SK-N-SH treated with all-trans-retinoic acid at 6 μM for 48 hours (cell line): Measurements from ENCODE around the gene PPARG.
"Not testable (repeated sequence)": the region's sequence is repeated elsewhere in the genome, so short reads cannot be mapped to it uniquely, and the experiment has no call there.

Source experiments
- ATAC-seq: fragments of 200-7000 bp; cut with Tn5 transposase; 3 replicates; pipeline ENCODE4 v1.9.1; 2020; ENCODE audit warnings: mild to moderate bottlenecking, moderate library complexity
- BACH2 ChIP-seq: fragments of 250-450 bp; sonication (Bioruptor Pico); IDR thresholded peaks from 2 replicates; pipeline ENCODE4 v1.9.0; 2021; ENCODE audit warnings: mild to moderate bottlenecking, borderline replicate concordance
- CREB5 ChIP-seq: fragments of 250-450 bp; sonication (Bioruptor Pico); IDR thresholded peaks from 2 replicates; pipeline ENCODE4 v1.5.1; 2020; ENCODE audit warnings: low read depth, mild to moderate bottlenecking, moderate library complexity
- CSDC2 ChIP-seq: fragments of 250-450 bp; sonication (Bioruptor Pico); IDR thresholded peaks from 2 replicates; pipeline ENCODE4 v1.5.0; 2020; ENCODE audit warnings: mild to moderate bottlenecking, moderate library complexity
- CSRNP3 ChIP-seq: fragments of 250-450 bp; sonication (Bioruptor Pico); IDR thresholded peaks from 2 replicates; pipeline ENCODE4 v1.5.1; 2021; ENCODE audit warnings: mild to moderate bottlenecking, moderate library complexity
- ESRRG ChIP-seq: fragments of 250-450 bp; sonication (Bioruptor Pico); IDR thresholded peaks from 2 replicates; pipeline ENCODE4 v1.6.1; 2021; ENCODE audit warnings: mild to moderate bottlenecking
- ISL1 ChIP-seq: fragments of 250-450 bp; sonication (Bioruptor Pico); IDR thresholded peaks from 2 replicates; pipeline ENCODE4 v2.1.2; 2022; ENCODE audit warnings: mild to moderate bottlenecking, moderate library complexity
- OSR1 ChIP-seq: fragments of 250-450 bp; sonication (Bioruptor Pico); IDR thresholded peaks from 2 replicates; pipeline ENCODE4 v1.8.0; 2022; ENCODE audit warnings: moderate library complexity, mild to moderate bottlenecking, inconsistent platforms
- PPARA ChIP-seq: fragments of 250-450 bp; sonication (Bioruptor Pico); IDR thresholded peaks from 2 replicates; pipeline ENCODE4 v1.5.0; 2020; ENCODE audit warnings: mild to moderate bottlenecking, borderline replicate concordance
- RARB ChIP-seq: fragments of 250-450 bp; sonication (Bioruptor Pico); IDR thresholded peaks from 2 replicates; pipeline ENCODE4 v1.8.0; 2021; ENCODE audit warnings: mild to moderate bottlenecking, moderate library complexity
- SNAI2 ChIP-seq: fragments of 250-450 bp; sonication (Bioruptor Pico); IDR thresholded peaks from 2 replicates; pipeline ENCODE4 v1.5.0; 2020; ENCODE audit warnings: mild to moderate bottlenecking, moderate library complexity
- TOX ChIP-seq: fragments of 250-450 bp; sonication (Bioruptor Pico); IDR thresholded peaks from 2 replicates; pipeline ENCODE4 v1.8.0; 2021; ENCODE audit warnings: mild to moderate bottlenecking, moderate library complexity, borderline replicate concordance
- TSHZ2 ChIP-seq: fragments of 250-450 bp; sonication (Bioruptor Pico); IDR thresholded peaks from 2 replicates; pipeline ENCODE4 v1.5.0; 2020; ENCODE audit warnings: mild to moderate bottlenecking, moderate library complexity
- ZC3H10 ChIP-seq: fragments of 250-450 bp; sonication (Bioruptor Pico); IDR thresholded peaks from 2 replicates; pipeline ENCODE4 v1.5.1; 2021; ENCODE audit warnings: mild to moderate bottlenecking, moderate library complexity
- ZFP30 ChIP-seq: fragments of 450-650 bp; formaldehyde crosslinking; IDR thresholded peaks from 2 replicates; pipeline ENCODE4 v1.5.0; 2022; ENCODE audit warnings: mild to moderate bottlenecking, moderate library complexity
- ZNF565 ChIP-seq: fragments of 450-650 bp; formaldehyde crosslinking; conservative IDR thresholded peaks from 2 replicates; pipeline ENCODE4 v1.5.0; 2020; ENCODE audit warnings: low read depth, mild to moderate bottlenecking, moderate library complexity
- ZNF70 ChIP-seq: fragments of 450-650 bp; formaldehyde crosslinking; IDR thresholded peaks from 2 replicates; pipeline ENCODE4 v1.5.0; 2020; ENCODE audit warnings: mild to moderate bottlenecking, moderate library complexity
- ZNF8 ChIP-seq: fragments of 450-650 bp; formaldehyde crosslinking; IDR thresholded peaks from 2 replicates; pipeline ENCODE4 v1.5.0; 2020; ENCODE audit warnings: mild to moderate bottlenecking, moderate library complexity
- TF ChIP-seq, protein P1 (sequence below): fragments of 250-450 bp; sonication (Bioruptor Pico); IDR thresholded peaks from 2 replicates; pipeline ENCODE4 v1.8.0; 2020; ENCODE audit warnings: mild to moderate bottlenecking, moderate library complexity, borderline replicate concordance

The PPARG gene

GRCh38 chr3:12447075-12447474 is 158.2 kb downstream of the PPARG start:
- no peak for ATAC-seq
- TF ChIP-seq ZC3H10 (CRISPR knock-in tag) = no peak
- TF ChIP-seq RARB = no peak

DNA sequence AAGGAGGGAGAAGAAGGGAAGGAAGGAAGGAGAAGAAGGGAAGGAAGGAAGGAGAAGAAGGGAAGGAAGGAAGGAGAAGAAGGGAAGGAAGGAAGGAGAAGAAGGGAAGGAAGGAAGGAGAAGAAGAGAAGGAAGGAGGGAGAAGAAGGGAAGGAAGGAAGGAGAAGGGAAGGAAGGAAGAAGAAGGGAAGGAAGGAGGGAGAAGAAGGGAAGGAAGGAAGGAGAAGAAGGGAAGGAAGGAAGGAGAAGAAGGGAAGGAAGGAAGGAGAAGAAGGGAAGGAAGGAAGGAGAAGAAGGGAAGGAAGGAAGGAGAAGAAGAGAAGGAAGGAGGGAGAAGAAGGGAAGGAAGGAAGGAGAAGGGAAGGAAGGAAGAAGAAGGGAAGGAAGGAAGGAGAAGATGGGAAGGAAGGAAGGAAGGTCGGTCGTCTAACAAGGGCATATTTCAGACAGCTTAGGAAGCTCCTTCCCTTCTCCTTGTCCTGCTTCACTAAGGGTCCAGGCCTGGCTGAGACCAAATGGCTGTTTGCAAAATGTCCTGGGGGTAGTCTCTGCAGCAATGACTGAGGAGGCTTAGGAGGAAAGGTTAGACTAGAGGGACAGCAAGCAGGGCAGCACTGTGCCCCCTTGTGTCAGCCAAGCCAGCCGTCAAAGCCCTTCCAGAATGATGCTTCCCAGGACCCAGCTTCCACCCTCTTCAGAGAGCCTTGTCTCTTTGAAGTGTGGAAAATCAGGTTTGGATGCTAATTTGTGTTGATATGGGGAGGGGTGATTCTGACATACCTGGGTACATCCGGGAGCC is 159.7 kb downstream of the PPARG start:
- not testable (repeated sequence) for ATAC-seq

DNA sequence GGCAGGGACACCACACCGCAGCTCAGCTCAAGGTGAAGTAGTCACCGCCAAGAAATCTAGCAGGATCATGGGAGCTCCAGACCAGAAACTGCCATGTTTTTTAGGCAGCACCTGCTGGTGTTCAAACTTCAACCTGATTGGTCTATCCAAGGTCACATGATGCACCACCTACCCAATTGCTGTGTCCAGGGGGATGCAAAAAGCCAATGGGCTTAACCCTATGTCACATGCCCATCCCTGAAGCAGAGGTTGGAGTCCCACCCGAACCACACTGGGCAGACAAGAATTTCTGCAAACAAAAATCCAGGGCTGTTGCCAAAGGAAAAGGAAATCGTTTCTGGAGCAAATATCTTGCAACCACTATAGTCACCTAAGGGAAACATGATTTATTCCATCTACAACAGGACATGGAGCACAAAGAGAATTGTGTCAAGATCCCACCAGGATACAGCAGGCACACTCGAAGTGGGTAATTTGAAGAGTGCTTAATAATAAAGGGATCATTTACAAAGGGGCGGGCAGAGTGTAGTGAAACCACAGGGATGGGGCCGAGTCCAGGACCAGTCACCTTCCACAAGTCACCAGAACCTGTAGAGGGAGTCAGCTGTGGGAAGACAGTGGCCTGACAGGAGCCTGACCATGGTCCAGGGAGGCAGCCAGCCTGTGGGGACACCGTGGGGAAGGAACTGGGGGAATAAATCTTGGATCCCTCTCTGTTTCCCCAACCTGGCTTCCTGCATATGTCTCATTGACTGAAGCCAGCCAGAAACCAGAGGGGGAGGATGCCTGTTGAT is 161.2 kb downstream of the PPARG start:
- TF ChIP-seq ZNF565 (CRISPR knock-in tag) = no peak
- TF ChIP-seq OSR1 (CRISPR knock-in tag) = no peak
- no peak for TF ChIP-seq ZNF8
- no peak for TF ChIP-seq TOX
- ATAC-seq = no peak

DNA sequence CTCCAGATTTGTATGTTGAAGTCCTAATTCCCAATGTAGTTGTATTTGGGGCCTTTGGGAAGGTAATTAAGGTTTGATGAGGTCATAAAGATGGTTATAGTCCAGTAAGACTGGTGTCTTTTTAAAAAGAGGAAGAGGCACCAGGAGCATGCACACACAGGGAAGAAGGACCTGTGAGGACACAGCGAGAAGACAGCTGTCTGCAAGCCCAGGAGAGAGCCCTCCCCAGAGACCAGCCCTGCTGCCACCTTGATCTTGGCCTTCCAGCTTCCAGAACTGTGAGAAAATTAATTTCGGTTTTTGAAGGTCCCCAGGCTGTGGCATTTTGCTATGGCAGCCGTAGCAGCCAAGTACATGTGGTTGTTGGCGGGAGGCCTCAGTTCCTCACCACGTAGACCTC is 162.6 kb downstream of the PPARG start:
- no peak for ATAC-seq
- TF ChIP-seq CSRNP3 (CRISPR knock-in tag) (no peak), SNAI2 (CRISPR knock-in tag) (no peak), ISL1 (CRISPR knock-in tag) (no peak)

DNA sequence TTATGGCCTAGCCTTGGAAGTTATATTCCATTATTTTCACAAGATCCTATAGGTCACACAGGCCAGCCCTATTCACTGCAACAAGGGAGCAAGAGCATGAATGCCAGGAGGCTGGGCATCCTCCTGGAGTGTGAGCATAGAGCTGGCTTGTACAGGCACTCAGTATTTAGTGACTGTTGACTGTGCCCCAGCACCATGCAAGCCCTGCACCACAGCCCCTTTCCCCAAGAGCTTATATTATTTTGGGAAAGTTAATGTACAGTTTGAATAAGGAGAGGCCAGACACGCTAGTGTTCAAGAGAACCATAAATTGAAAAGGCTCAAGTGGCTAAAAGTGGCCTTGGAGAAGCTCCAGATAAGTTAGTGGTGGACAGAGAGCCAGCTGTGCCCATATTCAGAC is 163.1 kb downstream of the PPARG start:
- no peak for TF ChIP-seq OSR1 (CRISPR knock-in tag)
- no peak for TF ChIP-seq TOX
- no peak for TF ChIP-seq ZNF8
- no peak for TF ChIP-seq CSRNP3 (CRISPR knock-in tag)
- no peak for TF ChIP-seq CSDC2
- TF ChIP-seq RARB = no peak
- ATAC-seq = no peak

DNA sequence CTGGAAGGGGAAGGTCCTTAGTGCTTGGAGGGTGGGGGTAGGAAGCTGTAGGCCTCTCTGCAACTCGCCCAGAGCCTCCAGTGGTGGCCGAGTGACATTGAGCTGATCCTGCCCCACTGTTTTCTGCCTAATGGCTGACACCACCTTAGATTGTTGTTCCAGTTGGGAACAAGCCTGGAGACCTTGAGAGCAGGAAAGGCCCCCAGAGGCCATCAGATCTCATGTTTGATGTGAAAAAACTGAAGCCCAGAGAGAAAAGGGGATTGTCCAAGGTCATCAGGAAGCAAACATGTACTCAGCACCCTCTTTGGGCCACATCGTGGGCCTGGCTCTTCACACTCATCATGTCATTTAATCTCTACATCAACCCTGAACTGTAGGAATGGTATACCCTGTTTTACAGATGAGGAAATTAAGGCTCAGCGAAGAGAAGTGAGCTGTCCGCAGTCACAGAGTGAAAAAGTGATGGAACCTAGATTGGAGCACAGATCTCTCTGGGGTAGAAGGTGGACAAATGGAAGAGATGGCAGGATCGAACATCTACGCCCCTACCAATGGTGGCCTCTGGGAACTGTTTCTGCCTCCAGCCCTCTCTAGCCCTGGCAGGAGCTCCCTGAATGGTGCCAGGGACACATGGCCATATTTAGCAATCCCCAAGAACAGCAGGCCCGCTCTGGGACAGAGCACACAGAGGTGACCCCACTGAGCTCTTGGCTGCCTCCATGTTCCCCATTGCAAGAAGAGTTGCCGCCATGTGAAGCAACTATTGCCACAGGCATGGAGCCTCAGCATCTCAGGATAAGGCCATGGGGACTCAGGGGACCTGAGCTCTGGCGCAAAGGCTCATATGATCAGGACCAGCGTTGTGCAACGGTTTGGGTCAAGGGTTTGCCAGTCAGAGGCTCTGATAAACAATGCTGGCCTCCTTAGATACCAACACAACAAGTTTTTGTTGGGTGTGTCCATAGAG is 163.8 kb downstream of the PPARG start:
- no peak for ATAC-seq
- TF ChIP-seq CSRNP3 (CRISPR knock-in tag) (no peak), PPARA (CRISPR knock-in tag) (no peak), ZFP30 (CRISPR knock-in tag) (no peak), SNAI2 (CRISPR knock-in tag) (no peak), TSHZ2 (CRISPR knock-in tag) (no peak), BACH2 (no peak), ZNF70 (CRISPR knock-in tag) (no peak), CREB5 (CRISPR knock-in tag) (no peak), OSR1 (CRISPR knock-in tag) (no peak), ESRRG (CRISPR knock-in tag) (no peak), ZC3H10 (CRISPR knock-in tag) (no peak)
- TF ChIP-seq, protein P1, sequence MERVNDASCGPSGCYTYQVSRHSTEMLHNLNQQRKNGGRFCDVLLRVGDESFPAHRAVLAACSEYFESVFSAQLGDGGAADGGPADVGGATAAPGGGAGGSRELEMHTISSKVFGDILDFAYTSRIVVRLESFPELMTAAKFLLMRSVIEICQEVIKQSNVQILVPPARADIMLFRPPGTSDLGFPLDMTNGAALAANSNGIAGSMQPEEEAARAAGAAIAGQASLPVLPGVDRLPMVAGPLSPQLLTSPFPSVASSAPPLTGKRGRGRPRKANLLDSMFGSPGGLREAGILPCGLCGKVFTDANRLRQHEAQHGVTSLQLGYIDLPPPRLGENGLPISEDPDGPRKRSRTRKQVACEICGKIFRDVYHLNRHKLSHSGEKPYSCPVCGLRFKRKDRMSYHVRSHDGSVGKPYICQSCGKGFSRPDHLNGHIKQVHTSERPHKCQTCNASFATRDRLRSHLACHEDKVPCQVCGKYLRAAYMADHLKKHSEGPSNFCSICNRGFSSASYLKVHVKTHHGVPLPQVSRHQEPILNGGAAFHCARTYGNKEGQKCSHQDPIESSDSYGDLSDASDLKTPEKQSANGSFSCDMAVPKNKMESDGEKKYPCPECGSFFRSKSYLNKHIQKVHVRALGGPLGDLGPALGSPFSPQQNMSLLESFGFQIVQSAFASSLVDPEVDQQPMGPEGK (CRISPR knock-in tag) = no peak
